Thyroid gland (tissue), 4 donors: ENCODE measurements around the gene ANKRD53.

Experiments used
- CTCF ChIP-seq, 6 experiments: fragments of 200-600 bp in 3 of 6; fragments of 450-650 bp in 3 of 6; sonication (generic) in 3 of 6; IDR thresholded peaks; one replicate each; pipeline ENCODE4 v1.5.1; 2016 to 2019; ENCODE audit warnings: antibody characterized with exemption in 6 of 6, mild to moderate bottlenecking in 2 of 6, inconsistent platforms in 1 of 6, moderate library complexity in 1 of 6
- POLR2A ChIP-seq, 2 donors: fragments of 450-650 bp; IDR thresholded peaks; one replicate each; pipeline ENCODE4 v1.6.1; 2017; ENCODE audit warnings: antibody characterized with exemption in 2 of 2, mild to moderate bottlenecking in 2 of 2, moderate library complexity in 1 of 2

DNA sequence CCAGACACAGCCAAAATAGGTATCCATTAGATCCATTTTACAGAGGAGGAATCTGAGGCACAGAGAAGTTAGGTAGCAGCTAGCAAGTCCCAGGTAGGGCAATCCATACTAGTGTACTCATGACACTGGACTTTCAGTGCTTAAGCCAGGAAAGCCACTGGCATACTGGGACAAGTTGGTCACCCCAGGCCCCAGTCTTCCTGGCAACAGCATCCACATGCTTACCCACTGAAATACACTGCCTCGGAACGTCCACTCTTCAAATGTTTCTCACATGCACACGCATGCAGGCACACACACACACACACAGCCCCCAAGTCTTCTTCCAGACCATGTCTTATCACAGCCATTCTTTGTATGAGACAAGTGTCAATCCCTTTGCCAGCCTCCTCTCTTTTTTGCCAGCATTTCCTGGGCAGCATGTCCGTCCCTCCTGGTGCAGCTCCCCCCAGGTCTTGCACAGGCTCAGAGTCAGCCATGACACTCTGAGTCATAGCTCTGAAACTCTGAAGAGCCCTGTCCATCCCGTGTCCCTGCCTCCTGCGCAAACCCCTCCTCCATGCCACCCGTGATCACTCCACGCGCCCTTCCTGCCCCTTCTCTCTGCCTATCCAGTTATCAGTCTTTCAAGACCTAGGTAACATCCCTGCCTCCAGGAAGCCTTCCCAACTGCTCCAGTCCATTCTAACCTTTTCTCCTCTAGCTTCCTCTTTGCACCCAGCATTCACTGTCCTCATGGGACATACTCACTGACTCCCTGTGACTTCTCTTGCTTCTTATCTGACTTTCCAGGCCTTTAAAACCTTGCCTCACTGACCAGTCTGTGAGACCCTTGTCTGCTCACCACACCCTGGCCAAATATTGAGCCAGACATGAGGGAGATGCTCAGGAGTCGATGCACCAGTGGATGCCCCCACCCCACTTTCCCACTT is 27.1 kb downstream of the ANKRD53 start:
- TF ChIP-seq CTCF (IDR thresholded peaks at IDR 0.05), result no peak
- no peak for TF ChIP-seq POLR2A (IDR thresholded peaks at IDR 0.05)
